Sigmoid colon (tissue), 7 donors: ENCODE measurements around the gene GNAQ. TPM values are rescaled to one million over a fixed set of nuclear protein-coding genes. Genes with fewer than 3 reads are reported as not detected.
"Not testable (repeated sequence)": the region's sequence is repeated elsewhere in the genome, so short reads cannot be mapped to it uniquely, and the experiment has no call there.

Source experiments
- DNase-seq: peaks from one replicate; pipeline ENCODE4 v3.0.0-alpha.2; 2019
- H3K27ac ChIP-seq, 4 donors: fragments of 200-600 bp; sonication (generic); one replicate each; pipeline ENCODE4 v1.5.1; 2016 to 2019; ENCODE audit warnings: mild to moderate bottlenecking in 1 of 4
- H3K27me3 ChIP-seq, 3 donors: fragments of 200-600 bp; sonication (generic); one replicate each; pipeline ENCODE4 v1.5.1; 2019; ENCODE audit warnings: mild to moderate bottlenecking in 1 of 3
- H3K36me3 ChIP-seq, 4 donors: fragments of 200-600 bp; sonication (generic); one replicate each; pipeline ENCODE4 v1.5.1; 2016 to 2019
- H3K4me1 ChIP-seq, 4 donors: fragments of 200-600 bp; sonication (generic); one replicate each; pipeline ENCODE4 v1.5.1; 2017 to 2019
- H3K4me3 ChIP-seq, 4 donors: fragments of 200-600 bp; sonication (generic); one replicate each; pipeline ENCODE4 v1.5.1; 2017 to 2019; ENCODE audit warnings: mild to moderate bottlenecking in 2 of 4, moderate library complexity in 1 of 4
- H3K9me3 ChIP-seq, 4 donors: fragments of 200-600 bp in 3 of 4; sonication (generic) in 3 of 4; one replicate each; pipeline versions ENCODE4 v1.5.1 to v1.6.1; 2013 to 2019
- EP300 ChIP-seq, 4 donors: sonication (generic); formaldehyde crosslinking; IDR thresholded peaks; one replicate each; pipeline ENCODE4 v1.6.1; 2017; ENCODE audit warnings: antibody characterized with exemption in 4 of 4
- POLR2A ChIP-seq, 2 donors: fragments of 450-650 bp; IDR thresholded peaks; one replicate each; pipeline ENCODE4 v1.6.1; 2016; ENCODE audit warnings: antibody characterized with exemption in 2 of 2, mild to moderate bottlenecking in 2 of 2, moderate library complexity in 2 of 2
- POLR2AphosphoS5 ChIP-seq, 4 donors: sonication (generic); formaldehyde crosslinking; IDR thresholded peaks; one replicate each; pipeline ENCODE4 v1.6.1; 2017; ENCODE audit warnings: antibody characterized with exemption in 4 of 4
- WGBS, 2 donors: extraction: QIAGEN DNeasy Blood & Tissue Kit; methylation state at CpG; one replicate each; pipeline ENCODE4 v1.1.7; 2013; 5-methylcytosine and 5-hydroxymethylcytosine counted together
- intact Hi-C: fragments of 100-400 bp; cut with DNase I; formaldehyde crosslinking; loops from one replicate; pipeline ENCODE4 v1.15.1; 2023
- polyA plus RNA-seq, 3 donors: library from polyadenylated mRNA; stranded (reverse); fragments of 200-250 nt; gene quantifications; one replicate each; pipeline ENCODE4 v1.2.3, GENCODE V29; 2013
- total RNA-seq, 4 donors: library from RNA; depleted of rRNA; stranded (reverse); fragments of >200 nt; gene quantifications; one replicate each; pipeline ENCODE4 v1.1.0, GENCODE V29; 2016
- TF ChIP-seq, protein P1 (sequence below), 4 experiments: fragments of 450-650 bp in 3 of 4; fragments of 200-600 bp in 1 of 4; IDR thresholded peaks; one replicate each; pipeline ENCODE4 v1.5.1; 2016 to 2019; ENCODE audit warnings: antibody characterized with exemption in 4 of 4, mild to moderate bottlenecking in 3 of 4, moderate library complexity in 2 of 4
- donor health status: healthy with polysubstance abuse.
- donor health status: Bipolar disorder and iron deficiency.
- donor health status: healthy.

GNAQ gene
- total and polyA plus RNA-seq, 7 donors, result 21.6 to 79.2 (median 49.5) TPM

DNA sequence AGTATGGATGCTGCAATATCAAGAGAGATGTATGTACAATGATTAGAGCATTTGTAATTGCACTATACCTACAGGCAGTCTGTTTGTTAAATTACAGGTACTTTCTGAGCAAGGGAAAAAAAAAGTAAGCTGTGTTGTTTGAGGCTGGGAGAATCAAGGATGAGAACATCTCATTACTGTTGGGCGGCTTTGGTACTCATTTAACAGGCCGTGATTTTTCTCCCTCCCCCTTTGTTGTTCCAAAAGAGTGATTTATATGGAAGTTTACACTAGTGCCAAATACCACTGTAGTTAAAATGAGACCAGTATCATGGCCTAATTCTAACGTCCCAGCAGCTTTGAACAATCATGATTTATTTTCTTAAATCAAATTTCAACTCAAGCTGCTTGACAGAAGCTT is 312.3 kb downstream of the GNAQ start:
- H3K27me3 ChIP-seq, result no peaks in the 10 kb centered on the region
- peak overlapping the region in 3 of 4 donors; percentile 53 to 74 (median 65) for H3K27ac ChIP-seq
- intact Hi-C loops, result no loop called here
- 75 to 85% methylated on average over 3 of the region's 3 CpGs for WGBS, 2 donors
- no peak for DNase-seq
- TF ChIP-seq POLR2AphosphoS5 (IDR thresholded peaks at IDR 0.05), result peak in 1 of 4 donors; percentile 16
- no peak for TF ChIP-seq EP300 (IDR thresholded peaks at IDR 0.05)
- TF ChIP-seq POLR2A (IDR thresholded peaks at IDR 0.05), result no peak
- TF ChIP-seq, protein P1, sequence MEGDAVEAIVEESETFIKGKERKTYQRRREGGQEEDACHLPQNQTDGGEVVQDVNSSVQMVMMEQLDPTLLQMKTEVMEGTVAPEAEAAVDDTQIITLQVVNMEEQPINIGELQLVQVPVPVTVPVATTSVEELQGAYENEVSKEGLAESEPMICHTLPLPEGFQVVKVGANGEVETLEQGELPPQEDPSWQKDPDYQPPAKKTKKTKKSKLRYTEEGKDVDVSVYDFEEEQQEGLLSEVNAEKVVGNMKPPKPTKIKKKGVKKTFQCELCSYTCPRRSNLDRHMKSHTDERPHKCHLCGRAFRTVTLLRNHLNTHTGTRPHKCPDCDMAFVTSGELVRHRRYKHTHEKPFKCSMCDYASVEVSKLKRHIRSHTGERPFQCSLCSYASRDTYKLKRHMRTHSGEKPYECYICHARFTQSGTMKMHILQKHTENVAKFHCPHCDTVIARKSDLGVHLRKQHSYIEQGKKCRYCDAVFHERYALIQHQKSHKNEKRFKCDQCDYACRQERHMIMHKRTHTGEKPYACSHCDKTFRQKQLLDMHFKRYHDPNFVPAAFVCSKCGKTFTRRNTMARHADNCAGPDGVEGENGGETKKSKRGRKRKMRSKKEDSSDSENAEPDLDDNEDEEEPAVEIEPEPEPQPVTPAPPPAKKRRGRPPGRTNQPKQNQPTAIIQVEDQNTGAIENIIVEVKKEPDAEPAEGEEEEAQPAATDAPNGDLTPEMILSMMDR (IDR thresholded peaks at IDR 0.05), result no peak
- peaks cover 0 to 42% (median 25%) of the 10 kb centered on the region in 4 donors for H3K4me1 ChIP-seq
- no peaks in the 10 kb centered on the region for H3K9me3 ChIP-seq
- no peaks in the 10 kb centered on the region for H3K36me3 ChIP-seq
- no peak overlapping the region for H3K4me3 ChIP-seq

DNA sequence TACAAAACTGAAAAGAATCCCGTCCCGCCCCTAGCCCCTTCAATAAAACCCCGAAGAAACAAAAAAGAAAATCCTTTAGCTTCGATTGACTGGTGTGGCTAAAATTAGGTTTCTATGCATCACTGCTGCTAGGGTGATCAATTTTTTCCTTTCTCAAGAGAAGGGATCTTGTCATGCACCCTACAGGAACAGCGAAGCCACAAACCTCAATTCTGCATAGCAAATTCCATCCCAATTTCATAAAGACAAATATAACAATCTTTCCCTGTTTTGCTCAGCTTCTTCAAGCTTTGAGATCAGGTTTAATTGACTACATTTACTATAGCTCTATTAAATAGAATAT is 313.3 kb downstream of the GNAQ start:
- 73 to 84% methylated on average over 5 of the region's 5 CpGs for WGBS, 2 donors
- intact Hi-C loops, DNase-seq, H3K4me3 ChIP-seq, H3K36me3 ChIP-seq, H3K9me3 ChIP-seq, H3K27me3 ChIP-seq: not testable (repeated sequence)
- H3K4me1 ChIP-seq, result peaks cover 0 to 49% (median 29%) of the 10 kb centered on the region in 4 donors
- H3K27ac ChIP-seq, result peak overlapping the region in 3 of 4 donors; percentile 34 to 74 (median 64)

DNA sequence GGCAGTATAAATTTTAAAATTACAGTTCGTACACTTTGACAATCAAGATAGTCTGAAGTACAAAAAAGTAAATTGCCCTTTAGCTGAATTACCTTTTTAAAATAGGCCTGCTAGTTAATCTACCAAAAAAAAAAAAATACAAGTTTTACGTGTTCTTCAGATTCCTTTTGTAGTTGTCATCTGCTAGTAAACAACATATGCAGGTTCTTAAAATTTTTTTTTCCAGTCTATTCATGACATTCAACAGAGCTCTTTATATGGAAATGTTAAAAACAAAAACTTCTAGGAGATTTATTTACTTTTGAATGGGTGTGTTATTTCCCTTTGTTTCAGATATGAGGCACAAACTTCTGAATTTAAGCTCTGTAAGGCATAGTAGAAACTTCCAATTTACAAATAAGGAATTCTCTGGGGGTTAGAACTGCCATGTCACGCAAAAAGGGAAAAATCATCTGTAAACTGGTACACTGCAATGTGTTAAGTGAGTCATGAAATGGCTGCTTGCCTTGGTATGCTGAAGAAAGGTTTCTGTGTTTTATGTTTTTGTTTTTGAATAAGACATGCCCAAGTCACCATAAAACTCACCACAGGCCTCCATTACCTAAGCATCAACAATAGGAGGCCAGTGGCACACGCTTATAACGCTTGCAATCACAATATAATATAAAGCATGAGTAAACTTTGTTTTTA is 313.9 kb downstream of the GNAQ start:
- WGBS, 2 donors, result 55 to 72% methylated on average over 4 of the region's 5 CpGs
- H3K27me3 ChIP-seq, H3K36me3 ChIP-seq, DNase-seq, H3K9me3 ChIP-seq, H3K4me3 ChIP-seq, intact Hi-C loops: not testable (repeated sequence)
- peak in 2 of 4 donors; percentile 32 to 35 for TF ChIP-seq POLR2AphosphoS5 (IDR thresholded peaks at IDR 0.05)
- peak overlapping the region in 3 of 4 donors; percentile 34 to 74 (median 64) for H3K27ac ChIP-seq
- peaks cover 0 to 50% (median 31%) of the 10 kb centered on the region in 4 donors for H3K4me1 ChIP-seq

DNA sequence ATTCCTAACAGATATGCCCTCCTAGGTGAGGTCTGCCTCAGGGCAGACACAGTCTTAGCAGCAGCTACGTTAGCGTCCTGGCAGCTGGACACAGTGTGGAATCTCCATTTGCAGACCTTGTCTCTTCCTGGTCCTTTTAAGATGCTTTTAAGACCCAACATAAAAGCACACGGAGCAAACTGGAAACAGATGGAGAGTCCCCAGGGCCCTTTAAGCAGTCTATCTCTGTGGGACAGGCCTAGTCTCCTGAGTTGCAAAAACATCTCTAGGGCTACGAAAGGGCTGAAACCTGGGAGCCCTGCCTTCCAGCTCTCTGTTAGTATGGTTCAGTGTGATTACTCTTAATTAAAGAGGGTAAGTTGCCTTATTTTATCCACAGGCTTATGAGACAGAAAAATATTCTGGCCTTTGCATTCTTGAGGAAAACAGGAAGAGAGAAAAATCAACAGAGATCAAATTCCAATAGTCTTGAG is 317.5 kb downstream of the GNAQ start:
- Histone ChIP-seq H3K27ac (peak overlapping the region in 1 of 4 donors; percentile 38), H3K4me3 (no peak overlapping the region), H3K27me3 (no peaks in the 10 kb centered on the region), H3K4me1 (peaks cover 0 to 36% (median 26%) of the 10 kb centered on the region in 4 donors), H3K36me3 (no peaks in the 10 kb centered on the region), H3K9me3 (no peaks in the 10 kb centered on the region)
- intact Hi-C loops, result no loop called here
- DNase-seq, result no peak
- 79 to 89% methylated on average over 4 of the region's 4 CpGs for WGBS, 2 donors
- TF ChIP-seq, protein P1 (IDR thresholded peaks at IDR 0.05), result no peak
- no peak for TF ChIP-seq EP300 (IDR thresholded peaks at IDR 0.05)
- no peak for TF ChIP-seq POLR2A (IDR thresholded peaks at IDR 0.05)

DNA sequence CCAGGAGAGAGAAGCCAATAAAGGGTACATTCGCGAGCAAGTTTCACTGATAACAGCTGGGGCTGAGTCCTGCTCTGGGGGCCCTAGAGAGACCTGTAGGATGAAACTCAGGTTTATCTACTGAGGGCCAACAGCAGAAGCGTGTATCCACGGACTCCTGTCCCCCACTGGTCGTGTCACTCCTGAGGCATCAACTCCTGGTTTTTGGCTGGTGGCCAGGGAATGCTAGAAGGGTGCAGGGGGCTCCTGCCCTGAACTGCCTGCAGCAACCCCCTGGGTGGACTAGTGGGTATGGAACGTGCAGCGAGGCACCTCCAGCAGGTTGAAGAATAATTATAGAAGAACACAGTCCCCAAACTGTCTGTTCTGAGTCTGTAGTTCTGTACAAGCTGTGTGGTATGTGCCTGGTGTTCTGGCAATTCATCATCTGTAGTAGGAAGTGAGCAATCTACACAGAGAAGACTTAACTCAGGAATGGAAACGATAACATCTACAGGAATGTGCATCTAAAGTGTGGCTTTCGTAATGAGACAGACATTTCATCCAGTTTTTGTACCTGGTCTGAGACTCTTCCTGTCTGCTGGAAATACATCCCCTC is 319.0 kb downstream of the GNAQ start:
- intact Hi-C loops, result no loop called here
- Histone ChIP-seq H3K36me3 (no peaks in the 10 kb centered on the region), H3K27me3 (no peaks in the 10 kb centered on the region), H3K4me3 (no peak overlapping the region), H3K27ac (peak overlapping the region in 2 of 4 donors; percentile 32 to 56), H3K9me3 (no peaks in the 10 kb centered on the region), H3K4me1 (peaks cover 0 to 29% (median 19%) of the 10 kb centered on the region in 4 donors)
- no peak for TF ChIP-seq EP300 (IDR thresholded peaks at IDR 0.05)
- no peak for TF ChIP-seq POLR2AphosphoS5 (IDR thresholded peaks at IDR 0.05)
- TF ChIP-seq POLR2A (IDR thresholded peaks at IDR 0.05), result no peak
- TF ChIP-seq, protein P1 (IDR thresholded peaks at IDR 0.05), result no peak
- WGBS, 2 donors, result 76 to 86% methylated on average over 9 of the region's 9 CpGs
- no peak for DNase-seq
